NCI-H526 treated with DMSO at 0.1 percent for 48 hours (cell line): Measurements from ENCODE around the gene NCAPG2.

Experiments
- DNase-seq: peaks from one replicate; lab custom pipeline; 2025; lab: John Stamatoyannopoulos, UW

Gene NCAPG2

DNA sequence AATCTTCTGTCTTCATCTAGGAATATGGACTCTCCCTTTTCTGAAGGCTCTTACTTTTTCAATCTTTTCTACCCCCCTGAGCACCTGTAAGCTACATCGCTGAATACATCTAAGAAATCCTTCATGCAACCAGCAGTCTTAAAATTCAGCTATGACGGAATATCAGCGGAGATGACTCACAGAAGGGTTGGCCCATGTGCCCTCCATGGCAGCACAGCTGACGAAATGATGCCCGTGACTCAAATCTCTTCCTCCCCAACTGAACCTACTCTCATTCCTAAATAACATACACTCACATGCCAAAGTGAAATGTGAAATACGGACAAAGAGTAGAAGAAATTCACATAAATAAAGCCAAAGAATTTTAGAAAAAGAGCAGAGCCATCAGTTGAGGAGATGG, 30.3 kb upstream of the NCAPG2 start:
- DNase-seq: no peak

DNA sequence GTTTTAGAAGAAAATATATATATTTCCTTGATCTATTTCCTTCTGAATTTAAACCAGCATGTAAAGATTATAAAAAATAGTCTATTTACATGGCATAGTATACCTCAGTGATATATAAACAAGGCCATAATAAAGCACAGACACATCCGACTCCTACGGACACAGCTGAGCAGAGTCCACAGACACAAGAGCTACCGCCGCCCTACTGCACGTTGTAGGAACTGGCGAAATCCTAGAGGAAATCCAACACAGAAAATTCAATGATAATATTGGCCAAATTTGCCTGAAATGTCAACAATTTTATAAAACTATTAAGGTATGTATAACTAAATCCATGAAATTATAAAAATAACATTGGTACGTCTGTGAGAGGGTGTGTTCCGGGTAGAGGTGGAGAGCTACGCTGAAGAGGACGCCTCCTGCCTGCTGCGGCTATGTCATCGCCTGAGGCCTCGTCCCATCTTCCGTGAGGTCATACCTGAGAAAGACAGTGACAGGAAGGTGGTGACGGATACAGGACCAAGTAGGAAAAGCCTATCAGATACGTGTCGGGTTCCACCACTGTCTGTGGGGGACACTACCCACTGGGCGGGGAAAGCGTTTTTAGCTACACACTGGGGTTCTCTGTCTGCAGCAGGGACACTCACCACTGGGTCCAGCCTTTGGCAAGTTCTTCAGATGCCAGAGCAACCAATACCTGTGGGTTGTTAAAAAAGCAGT, 29.3 kb upstream of the NCAPG2 start:
- no peak for DNase-seq

DNA sequence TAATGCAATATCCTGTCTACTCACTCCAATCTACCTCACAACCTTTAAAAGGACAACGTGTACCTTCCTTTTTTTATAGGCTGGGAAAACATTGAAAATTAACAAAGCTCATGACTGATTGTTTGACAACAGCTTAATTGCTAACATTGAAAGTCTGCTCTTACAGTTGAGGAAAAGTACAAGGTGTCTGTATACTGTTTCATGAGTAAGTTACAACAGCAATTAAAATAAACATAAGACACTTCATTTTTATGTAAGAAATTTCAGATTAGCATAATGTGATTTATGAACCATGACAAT, 28.6 kb upstream of the NCAPG2 start:
- no peak for DNase-seq

DNA sequence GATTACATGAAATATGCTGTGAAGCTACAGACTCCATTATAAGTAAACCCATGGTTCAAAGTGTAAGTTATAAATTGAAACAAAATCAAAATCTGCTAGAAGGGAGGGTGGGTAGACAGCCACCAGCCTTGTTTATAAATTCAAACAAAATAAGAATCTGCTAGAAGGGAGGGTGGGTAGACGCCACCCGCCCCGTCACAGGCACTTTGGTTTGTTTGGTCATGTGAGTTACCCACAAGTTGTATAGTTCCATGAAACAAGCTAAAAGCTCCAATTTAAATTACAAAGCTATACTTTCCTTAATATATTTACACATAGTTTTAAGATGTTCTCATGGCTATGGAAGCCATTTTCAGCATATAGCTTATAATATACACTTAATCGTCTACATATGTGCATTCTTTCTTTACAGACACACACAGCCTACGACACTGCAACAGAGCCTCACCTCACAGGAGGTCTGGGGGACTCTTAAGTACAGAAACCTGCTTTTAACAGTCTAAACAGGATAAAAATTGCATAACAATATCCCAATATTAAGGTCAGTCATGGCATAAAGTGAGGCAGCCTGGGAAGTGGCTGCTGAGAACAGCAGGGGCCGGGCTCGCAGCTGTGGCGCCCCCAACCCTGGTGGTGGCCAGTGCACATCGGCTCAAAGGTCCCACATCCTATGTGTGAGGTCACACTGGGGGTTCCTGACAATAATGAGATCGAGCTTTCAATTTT, 28.1 kb upstream of the NCAPG2 start:
- no peak for DNase-seq

DNA sequence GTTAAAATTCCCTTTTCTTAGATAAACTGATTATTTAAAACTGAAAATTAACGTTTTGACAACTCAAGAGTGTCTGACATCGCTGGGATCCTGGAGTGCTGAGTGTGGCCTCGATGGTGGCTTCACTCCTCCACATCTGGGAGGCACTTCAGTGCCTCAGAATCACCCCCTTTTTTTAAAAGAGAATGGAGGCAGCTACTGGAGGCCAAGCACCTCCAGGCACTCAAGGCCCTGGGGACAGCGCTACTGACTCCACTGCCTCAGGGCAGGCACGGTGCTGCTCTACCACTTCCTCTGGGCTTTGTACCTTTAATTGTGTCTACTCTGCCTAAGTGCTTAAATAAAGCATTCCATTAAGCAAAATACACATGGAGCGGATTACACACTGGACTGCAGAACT, 27.2 kb upstream of the NCAPG2 start:
- no peak for DNase-seq

DNA sequence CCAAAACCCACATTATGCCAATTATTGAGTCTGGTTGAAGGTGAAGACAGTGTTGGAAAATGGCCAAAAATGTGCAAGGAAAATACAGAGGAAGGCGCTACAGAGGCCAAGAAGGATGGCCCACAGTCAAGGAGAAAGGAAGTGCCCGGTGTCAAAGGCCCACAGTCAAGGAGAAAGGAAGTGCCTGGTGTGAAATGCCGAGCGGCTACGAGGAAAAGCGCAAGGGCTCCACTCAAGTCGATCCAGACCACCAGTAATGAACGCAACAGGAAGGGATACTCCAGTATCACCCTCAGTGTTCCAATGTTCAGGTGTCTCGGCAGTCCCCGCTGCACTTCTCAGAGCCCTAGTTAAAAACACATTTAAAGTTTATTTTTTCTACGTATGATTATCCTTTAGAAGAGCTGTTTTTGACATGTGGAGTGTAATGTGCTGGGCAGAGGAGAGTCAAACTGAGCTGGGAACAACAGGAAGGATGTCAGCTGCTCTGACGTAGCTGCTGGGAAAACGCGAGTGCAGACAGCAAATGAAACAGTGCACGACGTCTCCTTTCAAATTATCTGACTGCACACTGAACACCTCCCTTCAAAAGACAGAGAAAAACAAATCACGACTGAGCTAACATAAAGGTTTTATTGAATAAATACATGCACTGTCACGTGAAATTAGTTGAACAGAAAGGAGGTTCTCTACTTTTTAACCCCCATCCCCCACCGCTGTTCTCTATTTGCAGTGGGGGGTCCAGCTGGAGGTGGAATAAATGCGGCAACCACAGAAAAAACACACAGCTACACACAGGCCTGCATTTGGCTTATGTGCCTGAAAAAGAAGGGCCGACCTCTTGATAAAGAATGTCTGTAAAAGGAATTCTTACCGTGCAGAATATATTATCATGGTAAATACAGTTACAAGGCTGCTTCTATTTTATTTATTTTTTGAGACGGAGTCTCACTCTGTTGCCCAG, 26.1 kb upstream of the NCAPG2 start:
- DNase-seq: no peak

DNA sequence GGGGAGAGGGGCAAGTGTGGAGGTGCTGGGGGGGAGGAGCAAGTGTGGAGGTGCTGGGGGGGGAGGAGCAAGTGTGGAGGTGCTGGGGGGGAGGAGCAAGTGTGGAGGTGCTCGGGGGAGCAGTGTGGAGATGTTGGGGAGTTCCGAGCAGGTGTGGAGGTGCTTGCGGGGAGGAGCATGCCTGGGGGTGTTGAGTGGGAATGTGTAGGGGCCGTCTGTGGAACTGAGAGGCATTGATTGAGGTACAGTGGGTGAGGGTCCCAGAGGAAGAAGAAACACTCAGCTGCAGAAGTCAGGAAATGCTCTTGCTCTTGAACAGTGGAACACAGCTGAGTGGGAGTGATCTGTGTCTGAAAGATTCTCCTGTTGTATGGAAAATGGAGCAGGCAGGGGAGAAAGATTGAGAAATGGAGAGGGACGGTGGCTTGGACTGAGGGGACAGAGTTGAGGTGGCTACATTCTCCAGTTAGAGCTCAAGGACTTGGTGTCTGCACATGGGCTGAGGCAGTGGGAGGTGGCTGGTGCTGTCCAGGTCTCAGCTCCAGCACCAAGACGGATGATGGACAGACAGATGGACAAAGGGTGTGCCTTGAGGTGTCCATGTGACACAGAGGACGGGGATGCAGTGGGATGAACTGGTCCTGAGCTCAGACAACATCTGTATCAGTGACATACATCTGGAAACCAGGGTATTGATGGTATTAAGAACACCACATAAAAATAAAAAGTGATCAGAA, 25.2 kb upstream of the NCAPG2 start:
- no peak for DNase-seq

DNA sequence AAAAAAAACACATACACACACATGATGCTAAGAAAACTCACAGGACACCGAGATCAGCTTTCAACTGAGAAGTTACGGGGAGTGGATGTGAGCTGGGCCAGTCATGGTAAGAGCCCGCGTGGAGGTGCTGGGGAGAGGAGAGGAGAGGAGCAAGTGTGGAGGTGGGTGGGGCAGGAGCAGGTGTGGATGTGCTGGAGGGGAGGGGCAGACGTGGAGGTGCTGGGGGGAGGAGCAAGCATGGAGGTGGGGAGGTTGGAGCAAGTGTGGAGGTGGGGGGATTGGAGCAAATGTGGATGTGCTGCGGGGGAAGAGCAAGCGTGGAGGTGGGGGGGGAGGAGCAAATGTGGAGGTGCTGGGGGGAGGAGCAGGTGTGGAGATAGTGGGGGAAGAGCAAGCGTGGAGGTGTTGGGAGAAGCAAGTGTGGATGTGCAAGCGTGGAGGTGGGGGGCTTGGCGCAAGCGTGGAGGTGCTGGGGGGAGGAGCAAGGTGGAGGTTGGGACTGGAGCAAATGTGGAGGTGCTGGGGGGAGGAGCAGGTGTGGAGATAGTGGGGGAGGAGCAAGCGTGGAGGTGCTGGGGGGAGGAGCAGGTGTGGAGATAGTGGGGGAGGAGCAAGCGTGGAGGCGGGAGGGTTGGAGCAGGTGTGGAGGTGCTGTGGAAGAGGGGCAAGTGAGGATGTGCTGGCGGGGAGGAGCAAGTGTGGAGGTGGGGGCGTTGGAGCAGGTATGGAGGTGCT, 24.5 kb upstream of the NCAPG2 start:
- no peak for DNase-seq

DNA sequence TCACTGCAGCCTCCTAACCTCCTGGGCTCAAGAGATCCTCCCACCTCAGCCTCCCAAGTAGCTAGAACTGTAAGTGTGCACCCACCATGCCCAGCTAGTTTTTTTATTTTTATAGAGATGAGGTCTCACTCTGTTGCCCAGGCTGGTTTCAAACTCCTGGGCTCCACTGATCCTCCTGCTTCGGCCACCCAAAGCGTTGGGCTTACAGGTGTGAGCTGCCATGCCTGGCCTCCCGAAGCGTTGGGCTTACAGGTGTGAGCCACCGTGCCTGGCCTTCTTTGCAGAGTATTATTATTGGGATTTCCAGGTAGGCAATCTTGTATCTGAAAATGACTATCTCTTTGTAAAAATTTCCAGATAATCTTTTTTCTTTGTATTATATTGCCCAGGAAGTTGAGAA, 23.1 kb upstream of the NCAPG2 start:
- DNase-seq: no peak

DNA sequence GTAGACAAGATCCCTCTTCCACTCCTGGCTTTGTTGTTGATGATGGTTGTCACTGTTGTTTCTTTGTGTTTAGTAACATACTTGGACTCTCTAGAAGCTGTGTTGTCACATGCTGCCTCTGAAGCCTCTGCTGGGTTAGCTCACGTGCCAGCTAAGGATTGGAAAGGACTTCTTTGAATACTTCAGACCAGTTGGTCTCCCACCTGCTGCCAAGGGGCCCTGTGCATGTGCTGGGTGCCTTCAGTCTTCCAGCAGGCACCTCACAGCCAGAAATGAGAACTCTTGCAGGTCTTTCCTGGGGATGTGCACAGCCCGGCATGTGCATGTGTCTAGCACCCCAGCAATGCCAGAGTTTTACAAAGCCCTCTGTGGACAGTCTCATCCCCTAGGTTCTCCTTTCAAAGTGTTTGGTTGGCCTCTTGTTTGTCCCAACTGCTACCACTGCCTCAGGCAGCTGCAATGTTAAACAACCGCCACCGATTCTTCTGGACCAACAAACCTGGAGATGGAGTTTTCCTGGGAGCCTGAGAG, 21.7 kb upstream of the NCAPG2 start:
- DNase-seq: no peak

DNA sequence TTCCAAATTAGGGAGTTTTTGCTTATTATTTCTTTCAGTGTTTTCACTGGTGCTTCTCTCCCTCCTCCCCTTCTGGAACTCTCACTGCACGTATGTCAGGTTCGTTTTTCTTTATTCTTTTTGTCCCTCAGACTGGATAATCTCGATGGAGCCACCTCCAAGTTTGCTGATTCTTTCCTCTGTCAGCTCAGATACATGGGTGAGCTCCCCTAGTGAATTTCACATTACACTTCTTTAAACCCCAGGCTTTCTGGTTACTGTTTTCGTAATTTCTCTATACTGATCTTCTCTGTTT, 20.8 kb upstream of the NCAPG2 start:
- no peak for DNase-seq

DNA sequence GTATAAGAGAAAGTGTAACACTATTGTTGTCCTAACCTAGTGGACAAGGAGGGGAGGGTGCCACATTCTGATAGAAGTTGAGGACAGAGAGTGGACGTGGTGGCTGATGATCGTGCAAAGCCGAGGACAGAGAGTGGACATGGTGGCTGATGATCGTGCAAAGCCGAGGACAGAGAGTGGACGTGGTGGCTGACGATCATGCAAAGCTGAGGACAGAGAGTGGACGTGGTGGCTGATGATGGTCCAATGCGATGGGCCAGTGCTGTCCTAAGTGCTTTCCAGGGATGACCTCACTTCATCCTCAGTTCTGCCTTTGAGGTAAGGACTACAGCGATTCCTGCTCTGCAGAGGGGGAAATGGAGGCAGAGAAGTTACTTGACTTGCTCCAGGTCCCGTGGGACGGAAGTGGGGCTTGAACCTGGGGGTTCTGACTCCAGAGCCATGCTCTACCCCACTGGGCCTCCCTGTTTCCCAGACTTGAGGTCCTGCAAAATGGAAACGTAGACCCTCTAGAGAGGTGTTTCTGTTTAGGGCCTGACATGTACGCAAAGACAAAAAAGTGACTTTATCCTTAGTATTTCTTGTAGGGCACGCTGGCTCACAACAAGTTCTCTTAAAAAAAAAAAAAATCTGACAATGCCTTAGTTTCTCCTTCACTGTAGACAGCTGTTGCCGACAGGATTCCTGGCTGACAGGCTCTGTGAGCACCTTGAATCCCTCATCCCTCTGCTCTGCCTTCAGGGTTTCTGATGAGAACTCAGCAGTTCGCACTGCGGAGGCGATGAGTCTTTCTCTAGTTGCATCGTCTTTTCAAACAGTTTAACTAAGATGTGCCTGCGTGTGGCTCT, 20.3 kb upstream of the NCAPG2 start:
- DNase-seq: no peak

DNA sequence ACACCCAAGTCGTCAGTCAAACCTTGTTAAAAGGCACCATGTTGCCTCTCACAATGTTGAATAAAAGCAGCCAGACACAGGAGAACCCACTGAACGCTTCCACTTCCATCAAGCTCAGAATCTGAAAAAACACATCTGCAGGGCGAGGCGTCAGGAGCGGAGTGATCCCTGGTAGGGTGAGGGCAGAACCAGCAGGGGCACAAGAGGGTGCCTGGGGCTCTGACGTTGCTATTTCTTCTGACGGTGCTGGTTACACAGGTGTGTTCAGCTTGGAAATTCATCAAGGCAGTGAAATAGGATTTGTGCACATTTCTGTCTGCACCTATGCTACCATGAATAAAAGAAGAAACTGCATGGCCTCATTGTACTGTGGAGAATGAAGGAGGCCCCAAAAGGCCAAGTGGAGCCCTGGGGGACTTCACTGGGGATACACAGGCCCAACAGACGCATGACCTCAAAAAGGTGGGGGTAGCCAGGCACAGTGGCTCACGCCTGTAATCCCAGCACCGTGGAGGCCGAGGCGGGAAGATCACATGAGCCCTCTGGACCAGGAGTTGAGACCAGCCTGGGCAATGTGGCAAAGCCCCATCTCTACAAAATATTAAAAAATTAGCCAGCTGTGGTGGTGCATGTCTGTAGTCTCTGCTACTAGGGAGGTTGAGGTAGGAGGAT, 19.2 kb upstream of the NCAPG2 start:
- DNase-seq: no peak

DNA sequence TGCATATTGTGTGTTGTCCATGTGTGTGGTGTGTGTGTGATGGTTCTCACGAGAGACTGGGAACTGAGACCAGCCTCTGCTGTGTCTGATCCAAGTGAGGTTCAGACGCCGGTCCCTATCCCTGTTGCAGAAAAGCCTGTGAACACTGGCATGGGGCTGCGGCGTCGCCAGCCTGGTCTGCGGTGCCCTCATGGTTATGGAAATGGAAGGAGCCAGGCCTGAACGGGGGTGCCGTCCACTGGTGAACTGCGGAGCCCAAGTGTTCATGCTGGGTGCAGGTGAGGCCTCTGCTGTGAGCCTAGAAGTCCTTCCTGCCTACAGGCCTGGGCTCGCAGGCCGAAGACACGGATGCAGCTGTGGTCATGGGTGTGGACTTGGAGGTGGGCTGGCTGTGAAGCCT, 18.7 kb upstream of the NCAPG2 start:
- DNase-seq: no peak

DNA sequence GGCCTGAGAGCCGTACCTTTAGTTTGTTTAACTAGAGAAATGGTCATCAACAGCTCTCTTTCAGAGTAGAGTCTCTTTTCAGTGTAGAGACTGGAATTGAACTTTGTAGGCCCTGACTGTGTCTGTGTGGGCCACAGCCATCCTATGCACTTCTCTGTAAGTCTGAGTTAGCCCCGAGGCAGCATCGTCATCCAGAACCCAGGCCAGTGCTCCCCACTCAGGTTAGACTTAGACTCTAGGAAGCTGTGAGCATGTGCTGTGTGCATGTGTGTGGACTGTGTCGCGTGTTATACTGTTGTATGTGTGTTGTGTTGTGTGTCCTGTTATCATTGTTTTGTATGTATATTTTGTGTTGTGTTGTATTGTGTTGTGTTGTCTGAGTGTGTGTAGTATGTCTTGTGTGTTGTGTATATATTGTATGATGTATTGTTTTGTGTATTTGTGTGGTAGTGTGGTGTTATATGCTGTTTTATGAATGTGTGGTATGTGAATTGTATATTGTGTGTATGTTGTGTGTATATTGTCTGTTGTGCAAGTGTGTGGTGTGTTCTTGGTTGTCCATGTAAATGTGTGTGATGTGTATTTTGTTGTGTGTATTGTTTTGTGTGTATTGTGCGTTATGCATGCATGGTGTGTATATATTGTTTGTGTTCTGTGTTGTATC, 18.1 kb upstream of the NCAPG2 start:
- DNase-seq: no peak

DNA sequence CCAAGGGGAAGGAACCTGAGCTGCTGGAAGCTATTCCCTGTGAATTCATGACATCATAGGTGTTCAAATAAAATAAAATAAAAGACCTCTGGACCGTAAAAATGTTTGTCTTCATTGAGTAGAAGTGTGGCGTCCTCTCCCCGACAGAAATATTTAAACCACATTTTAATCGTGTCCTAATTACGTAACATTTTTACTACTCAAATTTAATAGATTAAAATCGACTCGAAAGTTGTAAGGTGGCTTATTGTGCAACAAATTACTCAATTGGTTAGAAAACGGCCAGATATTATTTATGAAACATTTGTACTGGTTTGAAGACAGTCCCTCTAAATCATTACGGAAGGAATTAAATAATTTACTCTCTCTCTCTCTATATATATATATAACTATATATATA, 15.5 kb upstream of the NCAPG2 start:
- DNase-seq: no peak

DNA sequence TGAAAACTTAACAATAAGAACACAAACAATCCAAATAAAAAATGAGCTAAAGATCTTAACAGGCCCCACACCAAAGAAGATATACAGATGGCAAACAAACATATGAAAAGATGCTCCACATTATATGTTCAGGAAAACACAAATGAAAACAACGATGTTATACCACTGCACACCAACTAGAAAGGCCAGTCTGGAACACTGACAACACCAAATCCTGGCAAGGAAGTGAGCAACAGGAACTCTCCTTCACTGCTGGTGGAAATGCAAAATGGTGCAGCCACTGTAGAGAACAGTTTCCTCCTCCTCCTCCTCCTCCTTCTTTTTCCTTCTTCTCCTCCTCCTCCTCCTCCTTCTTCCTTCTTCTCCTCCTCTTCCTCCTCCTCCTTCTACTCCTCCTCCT, 12.2 kb upstream of the NCAPG2 start:
- DNase-seq: no peak

DNA sequence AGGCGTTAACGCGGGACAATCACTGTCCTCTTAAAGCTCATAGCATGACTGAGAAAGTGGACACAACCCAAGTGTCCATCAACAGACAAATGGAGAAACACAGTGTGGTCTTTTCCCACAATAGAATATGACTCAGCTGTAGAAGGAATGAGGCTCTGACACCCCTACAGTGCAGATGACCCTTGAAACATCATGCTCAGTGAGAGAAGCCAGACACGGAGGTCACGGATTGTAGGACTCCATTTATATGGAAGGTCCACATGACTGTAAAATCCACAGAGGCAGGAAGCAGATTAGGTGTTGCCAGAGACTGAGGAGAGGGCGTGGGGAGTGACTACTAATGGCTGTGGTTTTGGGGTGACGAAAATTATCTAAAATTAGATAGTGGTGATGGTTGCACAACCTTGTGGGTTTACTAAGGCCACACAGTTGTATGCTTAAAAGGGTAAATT, 6.1 kb upstream of the NCAPG2 start:
- DNase-seq: no peak

DNA sequence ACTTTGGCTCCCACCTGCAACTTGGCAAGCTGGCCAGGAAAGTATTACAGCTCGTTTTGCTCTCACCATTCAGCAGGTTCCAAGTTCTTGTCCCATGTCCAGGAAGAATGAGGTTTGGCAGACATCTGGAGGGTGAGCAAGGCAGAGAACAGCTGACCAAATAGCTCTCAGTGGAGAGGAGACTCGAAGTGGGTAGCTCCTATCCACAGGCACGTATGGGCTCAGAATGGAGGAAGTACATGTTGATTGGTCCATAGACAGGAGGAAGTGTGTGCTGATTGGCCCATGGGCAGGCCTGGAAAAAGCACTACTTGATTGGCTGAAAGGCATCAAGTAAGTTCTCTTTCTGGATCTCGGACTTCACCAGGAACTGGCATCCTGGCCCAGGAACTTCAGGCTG, 3.0 kb upstream of the NCAPG2 start:
- DNase-seq: no peak
